LNCAP (cell line): ENCODE measurements around the gene MSMP.

Source experiments
- CTCF ChIP-seq: fragments of 450-650 bp; IDR thresholded peaks from 2 replicates; pipeline ENCODE4 v1.5.1; 2017; ENCODE audit warnings: mild to moderate bottlenecking

MSMP gene

GRCh38 chr9:35754264-35754663 lies at the start of gene MSMP:
MSMP (minus strand) TSS chr9:35754276; CDS start chr9:35754129, 147 bp downstream.
- TF ChIP-seq CTCF = no peak

- no peak for TF ChIP-seq CTCF
These were observed 47.5 kb upstream of the MSMP start for GRCh38 chr9:35801328-35802128.

- TF ChIP-seq CTCF = no peak
These were observed 46.5 kb upstream of the MSMP start for GRCh38 chr9:35800530-35800929.

- no peak for TF ChIP-seq CTCF
These were observed 44.7 kb upstream of the MSMP start for GRCh38 chr9:35798658-35799374.

- TF ChIP-seq CTCF = no peak
These were observed 43.4 kb upstream of the MSMP start for GRCh38 chr9:35797311-35798109.

GRCh38 chr9:35795695-35796094 lies 41.6 kb upstream of the MSMP start:
- no peak for TF ChIP-seq CTCF

- no peak for TF ChIP-seq CTCF
These were observed 39.4 kb upstream of the MSMP start for GRCh38 chr9:35793461-35793860.
